Erythroblast (primary cell): ENCODE data around the gene NBEA.

ENCODE experiments used
- GATA1 ChIP-seq: IDR thresholded peaks from 2 replicates; pipeline ENCODE4 v1.6.1; 2011; ENCODE audit warnings: low read depth, mild to moderate bottlenecking, control low read depth, low read length, moderate library complexity
- POLR2A ChIP-seq: IDR thresholded peaks from 2 replicates; pipeline ENCODE4 v1.6.1; 2011; ENCODE audit warnings: mild to moderate bottlenecking, low read length

DNA sequence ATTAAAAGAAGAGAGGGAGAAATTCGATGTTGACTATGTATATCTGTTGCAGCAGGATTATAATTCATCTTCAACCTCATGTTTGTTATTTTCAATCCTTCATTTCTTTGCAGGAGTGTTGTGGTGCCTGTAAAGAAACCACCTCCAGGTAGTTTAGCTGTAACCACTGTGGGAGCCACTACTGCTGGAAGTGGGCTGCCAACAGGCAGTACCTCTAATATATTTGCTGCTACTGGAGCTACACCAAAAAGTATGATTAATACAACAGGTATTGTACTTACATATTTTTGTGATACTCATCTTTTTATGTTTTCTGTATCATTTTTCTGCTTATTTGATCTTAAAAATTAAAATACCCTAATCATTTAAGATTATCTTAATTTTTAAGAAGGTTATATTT lies 266.5 kb downstream of the NBEA start:
- TF ChIP-seq POLR2A = no peak
- no peak for TF ChIP-seq GATA1
